Stimulated activated CD8-positive, alpha-beta memory T cell treated with anti-CD3 and anti-CD28 coated beads, Interleukin-15, amount 100 ng/mL, for 48 hours (primary cell): ENCODE data around the gene FNDC5.

ENCODE experiments used
- DNase-seq, 2 donors: peaks; one replicate each; pipeline ENCODE4 v3.0.0-alpha.2; 2020; ENCODE audit warnings: low read depth in 2 of 2

FNDC5 gene

DNA sequence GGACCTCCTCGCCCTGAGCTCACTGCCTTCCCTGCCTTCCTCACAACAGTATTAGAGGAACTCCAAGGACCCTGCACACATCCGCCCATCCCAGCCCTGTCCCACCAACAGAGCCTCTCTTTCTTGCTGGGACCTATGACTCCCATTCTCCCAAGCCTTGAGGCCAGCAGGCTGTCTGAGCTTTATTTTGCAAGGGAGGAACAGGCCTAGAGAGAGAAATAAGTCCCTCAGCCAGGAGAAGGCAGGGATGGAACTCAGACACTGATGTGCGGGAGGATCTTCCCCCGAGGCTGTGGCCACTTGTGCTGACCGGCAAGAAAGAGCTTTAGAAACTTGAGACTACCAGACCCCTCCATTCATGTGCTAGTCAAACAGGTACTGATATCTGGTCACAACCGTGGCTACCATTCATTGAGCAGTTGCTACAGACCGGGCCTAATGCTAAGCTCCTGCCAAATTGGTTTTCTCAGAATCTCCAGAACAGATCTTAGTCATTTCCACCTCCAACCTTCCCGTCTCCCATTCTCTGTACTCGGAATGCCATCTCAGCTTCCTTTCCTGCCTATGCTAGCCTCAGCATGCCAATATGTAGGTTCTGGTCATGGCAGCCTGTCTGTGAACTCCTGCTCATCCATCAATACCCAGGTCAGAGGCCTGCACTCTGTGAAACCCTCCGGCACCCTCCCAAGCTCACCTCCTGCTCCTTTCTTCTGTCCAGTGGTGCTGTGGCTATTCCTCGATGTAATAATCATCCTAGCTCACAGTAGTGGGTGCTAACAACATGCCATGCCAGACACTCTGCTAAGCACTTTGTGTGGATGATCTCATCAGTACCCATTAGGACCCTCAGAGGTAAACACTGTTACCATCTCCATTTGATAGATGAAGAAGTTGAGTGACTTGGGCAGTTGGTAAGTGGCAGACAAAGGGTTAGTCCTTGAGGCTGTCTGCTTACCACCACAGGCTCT is 26.7 kb upstream of the FNDC5 start:
- no peak for DNase-seq

DNA sequence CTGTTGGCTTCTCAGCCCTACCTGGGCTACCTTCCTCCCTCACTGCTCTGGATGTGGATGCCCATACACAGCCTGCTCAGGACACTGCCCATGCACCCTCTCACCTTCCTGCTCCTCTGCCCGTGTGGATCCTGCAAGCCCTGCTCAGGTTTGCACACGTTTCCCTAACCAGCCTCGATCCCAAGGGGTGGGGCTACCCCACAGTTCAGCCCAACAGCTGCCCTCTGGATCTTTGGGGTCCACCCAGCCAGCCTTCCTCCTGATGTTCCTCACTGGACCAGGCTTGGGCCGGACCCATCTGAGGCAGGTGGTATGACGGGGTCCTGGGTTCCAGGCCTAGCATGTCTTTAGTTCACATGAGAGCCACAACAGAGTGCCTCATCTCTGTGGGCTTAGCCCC is 25.7 kb upstream of the FNDC5 start:
- DNase-seq: no peak

DNA sequence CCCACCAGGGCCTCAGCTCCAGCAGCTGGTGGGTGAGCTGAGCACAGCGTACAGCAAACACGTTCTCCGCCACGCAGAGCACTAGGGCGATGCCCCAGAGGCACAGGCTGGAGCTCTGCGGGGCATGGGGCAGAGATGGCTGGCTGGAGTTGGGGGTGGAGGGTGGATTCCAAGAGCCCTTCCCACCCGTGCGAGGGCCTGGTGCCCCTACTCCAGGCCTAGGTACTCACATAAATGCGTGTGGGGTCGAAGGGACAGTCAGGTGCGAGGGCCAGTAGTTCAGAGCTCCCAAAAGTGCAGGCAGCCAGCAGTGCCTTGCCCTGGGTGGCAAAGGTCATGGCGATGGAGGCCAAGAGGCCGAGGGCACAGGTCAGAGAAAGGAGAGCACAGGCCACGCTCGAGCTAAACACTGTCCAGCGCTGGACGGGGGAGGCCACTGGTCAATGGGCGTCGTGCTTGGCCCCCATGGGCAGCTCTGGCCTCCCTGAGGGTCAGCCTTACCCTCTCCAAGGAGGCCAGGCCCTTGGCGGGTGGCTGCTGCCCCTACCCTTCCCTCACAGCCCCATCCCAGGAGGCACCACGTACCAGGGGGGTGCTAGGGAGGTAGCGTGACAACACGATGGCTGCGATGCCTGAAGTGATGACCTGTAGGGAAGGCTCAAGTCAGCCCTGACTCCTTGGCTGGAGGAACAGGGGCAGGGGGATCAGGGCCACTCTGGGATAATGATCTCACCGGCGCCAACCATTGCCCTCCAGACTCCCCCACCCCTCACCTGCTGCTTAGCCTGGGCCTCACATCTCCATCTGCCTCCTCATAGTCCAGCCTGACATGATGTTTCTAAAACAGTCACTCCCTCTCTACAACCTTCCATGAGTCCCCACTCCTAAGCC is 24.9 kb upstream of the FNDC5 start:
- DNase-seq: no peak

DNA sequence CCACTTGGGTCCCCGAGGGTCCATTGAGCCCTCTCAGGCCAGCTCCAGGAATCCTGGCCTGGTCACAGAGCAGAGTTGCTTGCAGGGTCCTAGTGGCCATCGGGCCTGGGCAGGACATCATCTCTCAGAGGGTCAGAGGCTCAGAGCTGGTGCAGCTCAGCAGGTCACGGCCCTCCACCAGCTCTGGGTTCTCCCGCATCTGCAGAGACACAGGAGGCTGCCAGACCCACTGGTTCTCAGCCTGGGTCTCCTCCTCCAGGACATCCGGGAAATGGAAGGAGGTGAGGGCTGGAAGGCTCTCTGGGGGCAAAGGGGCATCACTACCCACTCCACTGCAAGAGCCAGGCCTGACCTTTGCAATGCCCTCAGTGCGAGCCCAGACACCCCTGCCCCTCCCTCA is 24.0 kb upstream of the FNDC5 start:
- no peak for DNase-seq

DNA sequence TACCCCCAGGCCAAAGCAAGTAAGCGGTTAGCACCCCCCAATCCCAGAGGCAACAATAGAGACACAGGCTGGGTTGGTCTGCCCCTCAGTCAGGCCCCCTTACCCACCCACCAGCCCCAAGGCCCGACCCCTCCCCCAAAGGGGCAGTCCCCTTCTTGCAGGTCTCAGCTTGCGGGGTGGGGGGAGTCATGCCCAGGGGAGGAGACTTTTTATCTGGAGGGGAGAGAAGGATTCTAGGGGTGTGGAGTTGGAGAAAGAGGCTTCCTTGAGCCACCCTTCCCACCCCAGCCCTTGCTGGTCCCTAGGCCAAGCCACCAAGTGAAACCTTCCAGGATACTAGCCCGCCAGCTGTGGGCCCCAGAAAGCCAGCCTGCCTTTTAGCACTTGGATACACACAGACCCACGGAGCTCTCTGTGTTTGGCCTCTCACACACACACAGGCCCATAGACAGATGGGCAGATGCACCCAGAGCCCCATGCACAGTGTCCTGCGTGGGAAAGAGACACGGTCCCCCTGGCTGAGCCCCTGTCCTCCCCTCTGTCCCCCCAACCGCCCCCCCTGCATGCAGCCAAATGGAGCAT is 23.4 kb upstream of the FNDC5 start:
- no peak for DNase-seq

DNA sequence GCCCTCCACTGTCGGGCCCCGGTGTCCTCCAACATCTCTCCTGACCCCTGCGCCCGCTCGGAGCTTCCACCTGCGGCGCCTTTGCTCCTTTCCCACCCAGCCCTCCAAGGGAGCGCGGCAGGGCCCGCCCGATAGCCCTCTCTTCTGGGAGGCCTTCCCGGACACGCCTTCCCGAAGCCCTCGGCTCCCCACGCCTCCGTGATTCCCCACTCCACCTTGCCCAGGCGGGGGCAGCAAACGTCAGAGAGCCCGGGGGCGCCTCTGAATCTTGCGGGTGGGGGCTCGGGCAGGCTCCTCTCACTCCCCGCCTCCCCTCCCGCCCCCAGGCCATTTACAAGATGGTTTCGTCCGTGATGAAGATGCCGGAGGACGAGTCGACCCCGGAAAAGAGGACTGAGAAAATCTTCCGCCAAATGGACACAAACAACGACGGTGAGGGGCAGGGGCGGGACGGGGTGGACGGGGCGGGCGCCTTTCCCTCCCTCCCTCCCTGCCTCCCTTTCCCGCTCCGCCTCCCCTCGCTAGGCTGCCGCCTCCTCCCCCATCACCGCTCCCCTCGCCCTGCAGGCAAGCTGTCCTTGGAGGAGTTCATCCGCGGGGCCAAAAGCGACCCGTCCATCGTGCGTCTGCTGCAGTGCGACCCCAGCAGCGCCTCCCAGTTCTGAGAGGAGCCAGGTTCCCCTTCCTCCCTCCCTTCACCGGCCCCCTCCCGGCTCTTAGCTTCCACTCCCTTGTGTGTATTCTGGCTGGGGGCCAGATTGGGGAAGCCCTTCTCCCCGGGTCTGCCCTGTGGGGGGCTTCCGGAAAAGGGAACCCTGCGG is 22.7 kb upstream of the FNDC5 start:
- DNase-seq: no peak

DNA sequence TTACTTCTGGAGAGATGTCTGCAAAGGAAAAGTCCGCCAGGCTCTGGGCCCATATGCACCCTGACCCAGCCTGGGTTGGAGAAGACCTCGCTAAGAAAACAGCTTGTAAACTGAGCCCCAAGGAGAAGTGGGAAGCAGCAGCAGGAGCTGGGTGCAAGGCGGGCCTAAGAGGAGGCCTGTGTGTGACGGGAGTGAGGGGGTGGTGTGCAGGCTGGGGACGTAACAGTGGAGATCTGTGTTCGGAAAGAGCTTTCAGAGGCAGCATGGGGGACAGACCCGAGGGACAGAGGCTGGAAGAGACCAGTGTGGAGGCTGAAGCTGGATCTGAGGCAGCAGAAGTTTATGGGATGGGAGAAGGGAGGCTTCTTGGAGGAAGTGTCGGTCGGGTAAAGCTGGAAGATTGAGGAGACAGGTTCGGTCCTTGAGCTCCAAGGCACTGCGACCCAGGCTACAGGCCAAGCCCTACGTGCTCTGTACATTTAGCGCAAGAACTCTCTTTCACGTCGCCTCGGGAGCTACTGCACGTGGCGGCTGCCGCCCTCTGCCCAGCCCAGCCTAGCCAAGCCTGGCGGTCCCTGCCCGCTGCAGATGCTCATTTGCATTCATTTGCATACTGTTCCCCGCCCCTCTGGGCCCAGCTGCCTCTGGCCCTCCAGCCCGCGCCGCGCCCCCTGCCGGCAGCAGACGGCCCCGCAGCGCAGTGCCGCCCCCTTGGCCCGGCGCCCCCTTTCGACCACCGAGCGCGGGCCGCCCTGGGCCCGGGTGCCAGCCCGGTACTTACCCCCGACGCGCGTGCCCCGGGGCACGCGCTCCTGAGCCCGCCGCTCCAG is 21.9 kb upstream of the FNDC5 start:
- peak in 1 of 2 donors; percentile 53 for DNase-seq

DNA sequence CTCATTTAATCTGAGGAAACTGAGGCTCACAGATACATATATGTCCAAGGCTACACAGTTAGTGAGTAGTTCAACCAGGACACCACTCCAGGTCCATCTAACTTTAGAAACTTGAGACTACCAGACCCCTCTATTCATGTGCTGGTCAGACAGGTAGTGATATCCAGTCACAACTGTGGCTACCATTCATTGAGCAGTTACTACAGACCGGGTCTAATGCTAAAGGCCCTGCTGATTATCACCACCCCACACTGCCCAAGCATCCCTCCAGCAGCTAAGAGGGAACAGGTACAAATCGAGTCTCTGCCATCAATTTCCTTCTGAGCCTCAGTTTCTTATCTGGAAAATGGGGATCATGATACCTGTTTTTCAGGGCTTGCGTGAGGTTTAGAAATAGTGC is 20.9 kb upstream of the FNDC5 start:
- no peak for DNase-seq

DNA sequence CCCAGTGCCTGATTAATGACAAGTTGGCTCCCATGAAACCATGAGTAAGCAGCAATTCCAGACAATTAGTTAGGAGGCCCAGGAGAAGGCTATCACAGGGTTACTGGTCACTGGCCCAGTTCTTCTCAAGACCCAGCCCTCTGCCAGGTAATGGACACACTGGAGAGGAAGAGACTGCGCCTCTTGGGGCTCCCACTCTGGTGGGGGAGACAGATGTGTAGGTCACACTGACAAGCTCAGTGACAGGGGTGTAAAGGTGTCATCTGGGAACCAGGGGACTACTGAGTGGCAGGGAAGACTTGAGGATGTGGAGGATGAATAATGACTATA is 20.5 kb upstream of the FNDC5 start:
- DNase-seq: no peak

DNA sequence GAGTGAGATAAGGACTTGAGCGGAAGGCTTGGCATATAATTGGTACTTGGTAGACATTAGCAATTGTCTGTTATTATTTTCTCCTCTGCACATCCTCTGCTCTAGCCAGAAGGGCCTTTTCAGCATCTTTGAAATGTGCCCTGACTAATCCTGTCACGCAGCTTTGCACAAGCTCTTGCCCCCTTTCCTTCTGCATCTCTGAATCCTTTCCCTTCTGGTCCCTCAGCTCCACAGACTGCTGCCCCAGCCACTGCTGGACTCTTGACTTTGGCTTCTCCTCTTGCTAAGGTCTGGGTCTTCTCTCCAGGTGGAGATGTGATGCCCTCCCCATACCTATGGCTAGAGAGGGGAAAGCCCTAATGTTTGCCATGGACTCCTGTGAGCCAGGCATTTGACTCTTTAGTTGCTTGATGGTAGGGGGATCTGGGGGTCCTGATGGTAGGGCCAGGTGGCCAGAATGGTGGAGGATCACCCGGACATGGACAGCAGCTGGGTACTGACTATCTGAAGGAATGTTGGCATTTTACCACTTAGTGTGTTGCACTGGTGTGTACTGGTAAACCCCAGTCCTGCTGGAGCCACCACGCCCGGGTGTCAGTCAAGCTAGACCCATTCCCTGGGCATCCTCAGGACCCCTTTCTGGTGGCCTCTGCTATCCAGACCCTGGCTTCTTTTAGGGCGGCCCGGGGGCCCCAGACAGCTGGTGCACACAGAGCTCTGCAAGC is 20.0 kb upstream of the FNDC5 start:
- no peak for DNase-seq

DNA sequence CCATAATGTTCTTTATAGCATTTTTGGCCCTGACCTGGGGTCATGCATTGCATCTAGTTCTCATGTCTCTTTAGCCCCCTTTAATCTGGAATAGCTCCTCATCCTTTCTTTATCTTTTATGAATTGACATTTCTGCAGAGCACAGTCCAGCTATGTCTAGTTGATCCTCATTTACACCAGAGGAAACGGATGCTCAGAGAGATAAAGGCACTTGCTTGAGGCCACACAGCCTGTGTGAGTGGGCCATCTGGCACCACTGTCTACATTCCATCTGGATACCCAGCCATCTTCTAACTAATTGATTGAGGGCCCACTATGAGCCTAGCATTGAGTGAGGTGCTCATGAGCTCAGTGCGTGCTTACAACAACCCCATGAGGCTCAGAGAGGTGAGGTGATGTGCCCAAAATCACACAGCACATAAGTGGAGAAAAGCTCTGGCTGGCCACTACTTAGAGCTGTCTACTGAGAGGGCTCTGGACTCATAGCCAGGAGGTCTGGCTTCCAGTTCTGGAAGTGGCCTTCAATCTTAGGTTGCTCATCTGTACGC is 19.1 kb upstream of the FNDC5 start:
- no peak for DNase-seq

DNA sequence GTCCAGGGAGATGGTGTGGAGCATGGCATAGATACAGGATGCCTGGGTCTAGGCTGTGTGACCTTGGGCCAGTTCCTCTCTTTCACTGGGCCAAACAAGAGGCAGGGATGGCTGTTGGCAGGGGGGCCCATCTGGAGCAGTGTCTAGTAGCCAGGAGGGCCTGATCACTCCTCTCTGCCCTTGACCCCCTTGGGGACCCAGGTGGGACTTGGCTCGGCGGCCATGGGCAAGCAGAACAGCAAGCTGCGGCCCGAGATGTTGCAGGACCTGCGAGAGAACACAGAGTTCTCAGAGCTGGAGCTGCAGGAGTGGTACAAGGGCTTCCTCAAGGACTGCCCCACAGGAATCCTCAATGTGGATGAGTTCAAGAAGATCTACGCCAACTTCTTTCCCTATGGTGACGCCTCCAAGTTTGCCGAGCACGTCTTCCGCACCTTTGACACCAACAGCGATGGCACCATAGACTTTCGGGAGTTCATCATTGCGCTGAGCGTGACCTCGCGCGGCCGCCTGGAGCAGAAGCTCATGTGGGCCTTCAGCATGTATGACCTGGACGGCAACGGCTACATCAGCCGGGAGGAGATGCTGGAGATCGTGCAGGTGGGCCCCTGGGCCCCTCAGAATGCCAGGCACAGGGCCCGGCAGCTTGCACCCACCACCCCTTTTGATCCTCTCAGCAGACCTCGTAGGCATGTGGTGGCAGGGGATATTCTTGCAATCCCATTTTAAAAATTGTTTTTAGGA is 18.1 kb upstream of the FNDC5 start:
- DNase-seq: no peak

DNA sequence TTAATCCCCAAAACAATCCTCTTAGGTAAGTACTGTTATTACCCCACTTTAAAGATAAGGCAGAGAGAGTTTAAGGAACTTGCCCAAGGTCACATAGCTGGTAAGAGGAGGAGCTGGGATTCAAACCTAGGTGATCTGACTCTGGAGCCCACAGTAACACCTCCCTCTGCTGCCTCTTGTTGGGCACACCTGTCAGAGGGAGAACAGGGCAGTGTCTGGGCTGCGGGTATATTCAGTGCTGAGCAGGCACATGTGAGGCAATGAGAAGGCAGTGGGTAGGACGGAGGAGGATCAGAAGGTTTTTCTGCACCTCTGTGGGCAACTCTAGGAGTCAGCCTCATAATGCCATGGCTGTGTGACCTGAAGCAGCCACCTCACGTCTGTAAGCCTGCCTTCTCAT is 17.4 kb upstream of the FNDC5 start:
- DNase-seq: no peak

DNA sequence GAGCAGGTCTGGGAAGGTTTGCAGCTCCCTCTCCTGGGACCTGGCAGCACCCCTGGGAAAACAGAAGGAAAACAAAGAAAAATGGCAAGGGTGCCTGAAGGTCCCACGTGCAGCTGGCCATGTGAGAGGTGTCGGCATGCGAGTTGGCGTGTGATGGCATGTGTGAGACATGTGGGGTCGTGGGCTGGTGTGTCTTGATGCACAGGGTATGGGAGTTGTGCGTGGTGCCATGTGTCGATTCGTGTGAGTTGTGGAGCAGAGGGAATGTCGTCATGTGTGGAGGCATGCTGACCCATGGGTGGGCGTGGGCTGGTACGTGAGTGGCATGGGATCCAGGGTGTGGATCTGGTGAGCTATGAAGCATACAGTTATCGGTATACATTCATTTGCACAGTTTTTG is 16.9 kb upstream of the FNDC5 start:
- no peak for DNase-seq

DNA sequence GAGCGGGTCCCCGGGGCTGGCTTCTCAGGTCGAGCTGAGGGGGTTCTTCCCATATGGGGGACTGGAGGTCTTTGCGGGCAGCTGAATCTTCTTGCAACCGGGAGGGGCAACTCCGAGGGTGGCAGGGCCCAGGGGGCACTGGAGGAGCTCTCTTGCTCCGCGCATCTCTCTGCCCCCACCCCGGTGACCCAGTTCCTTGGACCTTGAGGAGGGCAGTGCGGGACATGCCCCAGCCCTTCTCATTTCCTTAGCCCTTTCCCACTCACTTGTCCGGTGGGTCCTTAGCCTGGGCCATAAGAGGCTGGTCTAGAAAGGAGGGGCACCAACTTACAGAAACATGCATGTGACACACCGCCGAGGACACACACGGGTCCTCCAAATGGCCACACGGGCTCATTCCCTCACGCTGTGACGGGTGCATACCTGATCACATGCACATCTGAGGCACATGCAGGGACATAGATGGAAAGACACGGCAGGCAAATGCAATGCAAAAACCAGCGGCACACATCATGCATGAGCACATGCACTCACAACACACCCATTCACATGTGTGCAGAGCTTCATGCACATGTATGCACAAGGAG is 16.2 kb upstream of the FNDC5 start:
- DNase-seq: no peak

DNA sequence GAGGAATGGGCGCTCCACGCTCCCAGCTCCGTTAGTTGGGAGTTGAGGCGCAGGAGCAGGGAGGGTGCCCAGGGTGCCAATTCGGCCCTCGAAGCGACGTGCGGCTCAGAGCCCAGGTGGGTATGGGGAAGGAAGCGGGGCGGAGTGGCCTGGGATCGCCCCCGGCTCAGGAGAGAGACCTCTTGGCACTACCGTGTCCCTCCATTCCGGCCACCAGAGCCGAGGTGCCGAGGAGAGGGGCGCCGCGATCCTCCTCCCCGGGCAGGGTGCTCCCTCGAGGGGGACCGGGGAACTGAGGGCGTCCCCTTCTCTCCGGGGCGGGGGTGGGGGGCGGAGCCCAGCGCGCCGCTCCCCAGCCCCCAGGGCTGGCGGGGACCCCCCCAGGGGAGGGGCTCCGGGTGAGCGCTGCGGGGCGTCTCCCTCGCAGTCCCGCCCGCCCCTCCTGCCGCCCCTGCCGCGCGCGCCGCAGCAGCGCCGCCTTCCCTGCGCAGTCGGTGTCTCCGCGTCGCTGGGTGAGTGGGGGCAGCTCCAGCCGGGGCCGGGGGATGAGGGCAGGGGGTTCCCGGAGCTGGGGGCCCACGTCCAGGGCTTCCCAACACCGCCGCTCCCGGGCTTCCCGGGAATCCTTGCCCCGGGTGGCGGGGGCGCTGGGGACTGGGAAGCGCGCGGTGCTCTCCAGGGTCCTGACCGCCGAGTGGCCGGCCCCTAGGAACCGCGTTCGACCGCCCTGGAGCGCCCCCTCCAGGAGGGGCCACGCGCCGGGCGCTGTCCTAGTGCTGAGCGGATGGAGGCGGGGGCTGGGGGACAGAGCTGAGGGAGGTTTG is 15.5 kb upstream of the FNDC5 start, which contains the start of gene HPCA:
TSS of gene HPCA (plus strand) at position 488 of the 824 bp plus-strand sequence. CDS start 2,408 bp downstream, outside the sequence.
- peak in 1 of 2 donors; percentile 14 for DNase-seq

DNA sequence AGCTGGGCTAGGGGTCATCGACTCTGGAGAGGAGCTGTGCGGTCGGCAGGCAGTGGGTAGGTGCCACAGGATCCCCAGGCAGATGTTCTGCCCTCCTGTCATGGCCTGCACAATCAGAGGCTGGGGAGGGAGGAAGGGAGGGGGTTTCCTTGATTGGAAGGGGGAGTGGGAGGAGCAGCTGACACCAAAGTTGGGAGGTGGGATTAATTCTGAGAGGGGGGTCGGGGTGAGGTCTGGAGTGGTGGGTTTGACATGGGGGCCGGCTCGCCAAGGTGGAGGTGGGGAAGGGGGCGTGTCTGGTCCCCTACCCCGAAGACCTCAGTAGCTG is 14.9 kb upstream of the FNDC5 start:
- no peak for DNase-seq

DNA sequence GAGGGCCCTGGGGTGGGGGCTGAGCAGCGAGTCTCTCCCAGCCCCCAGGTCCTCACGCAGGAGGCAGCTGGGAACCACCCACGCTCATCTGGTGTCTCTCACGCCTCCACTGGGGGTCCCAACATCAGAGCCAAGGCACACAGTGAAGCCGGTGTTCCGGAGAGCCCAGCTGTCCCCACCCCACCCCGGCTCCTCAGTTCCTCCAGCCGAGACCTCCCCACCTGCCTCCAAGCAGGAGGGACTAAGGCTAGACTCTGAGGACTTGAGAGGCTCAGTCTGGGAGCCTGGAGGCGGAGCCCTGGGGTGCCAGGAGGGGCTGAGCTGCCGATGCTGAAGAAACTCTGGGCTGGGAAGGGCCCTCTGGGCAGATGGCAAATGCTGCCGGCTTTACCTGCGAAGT is 14.0 kb upstream of the FNDC5 start:
- no peak for DNase-seq
